ENCODE data around the gene TIGAR.

TIGAR gene, protein sequence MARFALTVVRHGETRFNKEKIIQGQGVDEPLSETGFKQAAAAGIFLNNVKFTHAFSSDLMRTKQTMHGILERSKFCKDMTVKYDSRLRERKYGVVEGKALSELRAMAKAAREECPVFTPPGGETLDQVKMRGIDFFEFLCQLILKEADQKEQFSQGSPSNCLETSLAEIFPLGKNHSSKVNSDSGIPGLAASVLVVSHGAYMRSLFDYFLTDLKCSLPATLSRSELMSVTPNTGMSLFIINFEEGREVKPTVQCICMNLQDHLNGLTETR

DNA sequence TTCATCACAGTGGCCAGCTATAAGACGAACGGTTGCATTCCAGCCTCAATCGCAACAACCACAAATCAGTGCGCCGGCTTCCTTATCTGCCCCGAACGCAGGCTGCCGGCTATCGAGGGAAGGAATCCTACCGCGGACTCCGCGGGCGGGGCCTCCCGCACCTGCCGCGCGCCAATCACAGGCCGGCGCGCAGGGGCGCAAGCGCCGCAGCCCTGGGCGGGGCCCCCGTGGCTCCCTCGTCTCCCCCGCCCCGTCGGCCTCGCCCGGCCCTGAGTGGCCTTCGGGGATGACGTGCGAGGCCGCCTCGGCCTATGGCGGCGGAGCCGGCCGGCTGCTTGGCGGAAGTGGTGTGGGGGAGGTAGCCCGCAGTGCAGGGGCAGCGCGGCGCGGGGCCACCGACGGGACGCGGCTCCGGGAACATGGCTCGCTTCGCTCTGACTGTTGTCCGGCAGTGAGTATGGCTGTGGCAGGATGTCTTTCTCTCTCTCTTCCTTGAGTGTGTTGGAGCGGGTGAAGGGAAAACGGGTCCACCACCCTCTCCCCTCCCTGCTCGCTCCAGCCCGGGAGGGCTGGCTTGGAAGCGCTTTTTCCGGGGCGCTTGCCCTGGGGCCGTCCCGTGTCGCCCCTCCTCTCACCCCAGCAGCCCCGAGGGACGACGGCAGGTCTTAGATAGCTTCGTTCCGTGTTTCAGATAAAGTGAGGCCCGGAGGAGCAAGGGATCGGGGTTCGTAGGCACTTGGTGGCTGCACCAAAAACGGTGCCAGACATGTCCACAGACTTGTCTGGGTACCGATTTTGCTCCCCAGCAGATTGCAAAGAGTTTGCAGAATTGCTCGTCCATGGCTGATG, at the start of gene TIGAR:
TIGAR (plus strand) TSS at position 361 of the 849 bp plus-strand sequence; CDS start at position 420, 59 bp downstream.
- H3K4me1 Mint-ChIP-seq: peaks cover 44% of the 10 kb centered on the region
- H3K27me3 Mint-ChIP-seq: no peaks in the 10 kb centered on the region
- peak within 1 kb of the TSS; percentile 97 for H3K4me3 Mint-ChIP-seq
- no peaks in the 10 kb centered on the region for H3K36me3 Mint-ChIP-seq
- H3K27ac Mint-ChIP-seq: peak within 1 kb of the TSS; percentile 92
- no peaks in the 10 kb centered on the region for H3K9me3 Mint-ChIP-seq

DNA sequence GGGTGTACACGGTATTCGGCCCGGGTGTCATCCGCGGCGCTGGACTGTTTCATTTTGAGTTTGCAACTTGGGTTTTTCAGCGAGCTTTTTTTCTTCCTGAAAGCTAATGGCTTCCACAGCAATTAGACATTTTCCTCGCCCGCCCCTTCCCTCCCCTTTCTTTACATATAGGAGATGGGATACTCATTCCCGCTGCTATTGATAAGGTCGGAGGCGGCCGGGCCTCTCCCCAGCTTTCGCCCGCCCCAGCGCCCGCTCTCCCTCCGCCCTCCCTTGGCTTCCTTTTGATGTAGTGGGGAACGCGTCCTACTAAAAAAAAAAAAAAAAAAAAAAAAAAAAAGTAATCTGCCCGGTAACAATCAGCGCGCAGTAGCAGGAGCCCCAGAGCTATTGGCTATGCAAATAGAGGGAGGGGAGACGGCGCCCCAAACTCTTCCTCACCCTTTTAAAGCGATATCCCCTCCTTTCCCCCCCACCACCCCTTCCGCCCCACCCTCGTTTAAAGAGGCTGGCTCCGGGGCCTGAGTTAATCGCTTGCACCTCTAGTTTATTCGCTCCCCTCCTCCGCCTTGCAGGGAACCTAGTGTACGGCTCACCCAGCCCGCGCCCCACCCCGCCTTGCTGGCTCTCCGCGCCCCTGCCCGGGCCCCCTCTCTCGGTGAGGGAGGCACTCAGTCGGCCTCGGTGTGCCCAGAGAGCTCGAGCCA, 49.1 kb upstream of the TIGAR start:
- Mint-ChIP-seq H3K36me3 (peaks cover 14% of the 10 kb centered on the region), H3K27ac (peak overlapping the region; percentile 99), H3K4me1 (peaks cover 19% of the 10 kb centered on the region), H3K9me3 (no peaks in the 10 kb centered on the region), H3K4me3 (peak overlapping the region; percentile 98), H3K27me3 (no peaks in the 10 kb centered on the region)

DNA sequence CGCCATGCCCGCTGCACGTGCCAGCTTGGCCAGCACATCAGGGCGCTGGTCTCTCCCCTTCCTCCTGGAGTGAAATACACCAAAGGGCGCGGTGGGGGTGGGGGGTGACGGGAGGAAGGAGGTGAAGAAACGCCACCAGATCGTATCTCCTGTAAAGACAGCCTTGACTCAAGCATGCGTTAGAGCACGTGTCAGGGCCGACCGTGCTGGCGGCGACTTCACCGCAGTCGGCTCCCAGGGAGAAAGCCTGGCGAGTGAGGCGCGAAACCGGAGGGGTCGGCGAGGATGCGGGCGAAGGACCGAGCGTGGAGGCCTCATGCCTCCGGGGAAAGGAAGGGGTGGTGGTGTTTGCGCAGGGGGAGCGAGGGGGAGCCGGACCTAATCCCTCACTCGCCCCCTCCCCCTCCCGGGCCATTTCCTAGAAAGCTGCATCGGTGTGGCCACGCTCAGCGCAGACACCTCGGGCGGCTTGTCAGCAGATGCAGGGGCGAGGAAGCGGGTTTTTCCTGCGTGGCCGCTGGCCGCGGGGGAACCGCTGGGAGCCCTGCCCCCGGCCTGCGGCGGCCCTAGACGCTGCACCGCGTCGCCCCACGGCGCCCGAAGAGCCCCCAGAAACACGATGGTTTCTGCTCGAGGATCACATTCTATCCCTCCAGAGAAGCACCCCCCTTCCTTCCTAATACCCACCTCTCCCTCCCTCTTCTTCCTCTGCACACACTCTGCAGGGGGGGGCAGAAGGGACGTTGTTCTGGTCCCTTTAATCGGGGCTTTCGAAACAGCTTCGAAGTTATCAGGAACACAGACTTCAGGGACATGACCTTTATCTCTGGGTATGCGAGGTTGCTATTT, 48.4 kb upstream of the TIGAR start:
- Mint-ChIP-seq H3K27me3 (no peaks in the 10 kb centered on the region), H3K4me3 (peak overlapping the region; percentile 98), H3K4me1 (peaks cover 20% of the 10 kb centered on the region), H3K27ac (peak overlapping the region; percentile 99), H3K9me3 (no peaks in the 10 kb centered on the region), H3K36me3 (peaks cover 18% of the 10 kb centered on the region)

- H3K4me3 Mint-ChIP-seq: peak overlapping the region; percentile 98
- peak overlapping the region; percentile 95 for H3K27ac Mint-ChIP-seq
- H3K36me3 Mint-ChIP-seq: peaks cover 24% of the 10 kb centered on the region
- no peaks in the 10 kb centered on the region for H3K9me3 Mint-ChIP-seq
- peaks cover 20% of the 10 kb centered on the region for H3K4me1 Mint-ChIP-seq
- H3K27me3 Mint-ChIP-seq: no peaks in the 10 kb centered on the region
Observed at GRCh38 chr12:4273273-4273651, 47.8 kb upstream of the TIGAR start.

DNA sequence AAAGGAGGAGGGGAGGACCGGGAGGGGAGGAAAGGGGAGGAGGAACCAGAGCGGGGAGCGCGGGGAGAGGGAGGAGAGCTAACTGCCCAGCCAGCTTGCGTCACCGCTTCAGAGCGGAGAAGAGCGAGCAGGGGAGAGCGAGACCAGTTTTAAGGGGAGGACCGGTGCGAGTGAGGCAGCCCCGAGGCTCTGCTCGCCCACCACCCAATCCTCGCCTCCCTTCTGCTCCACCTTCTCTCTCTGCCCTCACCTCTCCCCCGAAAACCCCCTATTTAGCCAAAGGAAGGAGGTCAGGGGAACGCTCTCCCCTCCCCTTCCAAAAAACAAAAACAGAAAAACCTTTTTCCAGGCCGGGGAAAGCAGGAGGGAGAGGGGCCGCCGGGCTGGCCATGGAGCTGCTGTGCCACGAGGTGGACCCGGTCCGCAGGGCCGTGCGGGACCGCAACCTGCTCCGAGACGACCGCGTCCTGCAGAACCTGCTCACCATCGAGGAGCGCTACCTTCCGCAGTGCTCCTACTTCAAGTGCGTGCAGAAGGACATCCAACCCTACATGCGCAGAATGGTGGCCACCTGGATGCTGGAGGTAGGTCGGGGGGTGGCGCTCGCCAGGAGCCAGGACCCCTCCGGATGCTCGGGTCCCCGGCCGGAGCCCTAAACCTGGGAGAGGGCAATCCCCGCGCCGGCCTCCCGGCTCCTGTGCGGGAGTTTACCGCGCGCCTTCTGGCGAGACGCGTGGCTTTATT, 47.2 kb upstream of the TIGAR start, which contains the start of gene CCND2:
CCND2 (plus strand) TSS at position 111 of the 744 bp plus-strand sequence; CDS start at position 390, 279 bp downstream.
- Mint-ChIP-seq H3K27ac (peak within 1 kb of the TSS; percentile 99), H3K4me1 (peaks cover 21% of the 10 kb centered on the region), H3K9me3 (no peaks in the 10 kb centered on the region), H3K36me3 (peaks cover 27% of the 10 kb centered on the region), H3K4me3 (peak within 1 kb of the TSS; percentile 98), H3K27me3 (no peaks in the 10 kb centered on the region)

DNA sequence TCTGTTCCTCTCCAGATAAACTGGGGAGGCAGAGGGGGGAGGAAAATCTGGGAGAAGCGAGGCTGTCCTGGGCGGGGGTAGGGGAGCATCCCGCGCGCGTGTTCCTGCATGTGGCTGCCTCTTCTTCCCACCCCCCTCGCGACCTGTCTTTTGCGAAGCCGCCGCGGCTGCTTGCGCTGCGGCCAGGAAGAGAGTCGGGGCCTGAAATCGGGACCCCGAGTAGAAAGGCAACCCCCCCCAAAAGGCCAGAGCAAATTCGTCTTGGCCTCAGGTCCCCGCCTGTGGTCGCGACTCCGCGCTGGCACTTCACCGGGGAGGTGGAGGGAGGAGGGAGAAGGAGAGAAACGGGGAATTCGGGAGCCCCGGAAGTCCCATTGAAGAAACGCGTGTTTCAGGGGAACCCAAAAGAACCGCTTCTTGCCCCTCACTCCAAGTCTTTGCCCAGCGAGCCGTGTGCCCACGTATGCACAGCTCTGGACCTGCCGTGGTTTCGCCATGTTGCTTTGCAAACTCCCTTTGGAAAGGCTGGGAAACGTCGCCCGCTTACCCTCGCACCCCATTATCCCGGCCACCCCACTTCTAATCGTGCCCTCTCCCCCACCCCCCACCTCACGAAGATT, 46.5 kb upstream of the TIGAR start:
- H3K4me1 Mint-ChIP-seq: peaks cover 27% of the 10 kb centered on the region
- no peaks in the 10 kb centered on the region for H3K27me3 Mint-ChIP-seq
- H3K9me3 Mint-ChIP-seq: no peaks in the 10 kb centered on the region
- peak overlapping the region; percentile 95 for H3K27ac Mint-ChIP-seq
- peaks cover 31% of the 10 kb centered on the region for H3K36me3 Mint-ChIP-seq
- H3K4me3 Mint-ChIP-seq: peak overlapping the region; percentile 98

- H3K4me1 Mint-ChIP-seq: peaks cover 32% of the 10 kb centered on the region
Observed at GRCh38 chr12:4275016-4275869, 45.8 kb upstream of the TIGAR start.

DNA sequence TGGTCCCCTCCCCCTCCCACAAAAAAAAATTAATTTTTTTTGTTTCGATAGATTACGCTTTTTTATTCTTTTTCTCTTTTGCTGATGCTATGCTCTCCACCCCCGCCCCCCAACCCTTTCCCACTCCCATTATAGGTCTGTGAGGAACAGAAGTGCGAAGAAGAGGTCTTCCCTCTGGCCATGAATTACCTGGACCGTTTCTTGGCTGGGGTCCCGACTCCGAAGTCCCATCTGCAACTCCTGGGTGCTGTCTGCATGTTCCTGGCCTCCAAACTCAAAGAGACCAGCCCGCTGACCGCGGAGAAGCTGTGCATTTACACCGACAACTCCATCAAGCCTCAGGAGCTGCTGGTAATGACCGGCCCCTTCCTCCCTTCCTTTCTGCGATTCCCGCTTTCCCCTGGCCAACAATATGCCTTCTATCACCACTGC, 45.1 kb upstream of the TIGAR start:
- H3K4me1 Mint-ChIP-seq: peaks cover 39% of the 10 kb centered on the region
- no peaks in the 10 kb centered on the region for H3K9me3 Mint-ChIP-seq
- peaks cover 36% of the 10 kb centered on the region for H3K36me3 Mint-ChIP-seq
- no peaks in the 10 kb centered on the region for H3K27me3 Mint-ChIP-seq
- H3K4me3 Mint-ChIP-seq: peak overlapping the region; percentile 98
- H3K27ac Mint-ChIP-seq: peak overlapping the region; percentile 95

More at GRCh38 chr12:4275016-4275869, 45.8 kb upstream of the TIGAR start:
- Mint-ChIP-seq H3K9me3 (no peaks in the 10 kb centered on the region), H3K27ac (peak overlapping the region; percentile 95), H3K36me3 (peaks cover 32% of the 10 kb centered on the region), H3K4me3 (peak overlapping the region; percentile 98), H3K27me3 (no peaks in the 10 kb centered on the region)

GRCh38 chr12:4276524-4277204, 44.3 kb upstream of the TIGAR start:
- H3K36me3 Mint-ChIP-seq: peaks cover 36% of the 10 kb centered on the region
- no peaks in the 10 kb centered on the region for H3K9me3 Mint-ChIP-seq

GRCh38 chr12:4277205-4277543, 43.8 kb upstream of the TIGAR start:
- peaks cover 51% of the 10 kb centered on the region for H3K4me1 Mint-ChIP-seq
- H3K4me3 Mint-ChIP-seq: peak overlapping the region; percentile 98
- no peaks in the 10 kb centered on the region for H3K27me3 Mint-ChIP-seq
- H3K27ac Mint-ChIP-seq: peak overlapping the region; percentile 94
- H3K36me3 Mint-ChIP-seq: peaks cover 36% of the 10 kb centered on the region
- no peaks in the 10 kb centered on the region for H3K9me3 Mint-ChIP-seq

More at GRCh38 chr12:4276524-4277204, 44.3 kb upstream of the TIGAR start:
- Mint-ChIP-seq H3K27ac (peak overlapping the region; percentile 94), H3K27me3 (no peaks in the 10 kb centered on the region), H3K4me3 (peak overlapping the region; percentile 98), H3K4me1 (peaks cover 46% of the 10 kb centered on the region)

GRCh38 chr12:4277857-4278256, 43.2 kb upstream of the TIGAR start:
- no peaks in the 10 kb centered on the region for H3K9me3 Mint-ChIP-seq
- peak overlapping the region; percentile 9 for H3K27ac Mint-ChIP-seq
- H3K4me3 Mint-ChIP-seq: peak overlapping the region; percentile 98
- peaks cover 57% of the 10 kb centered on the region for H3K4me1 Mint-ChIP-seq
- peaks cover 37% of the 10 kb centered on the region for H3K36me3 Mint-ChIP-seq
- H3K27me3 Mint-ChIP-seq: no peaks in the 10 kb centered on the region

DNA sequence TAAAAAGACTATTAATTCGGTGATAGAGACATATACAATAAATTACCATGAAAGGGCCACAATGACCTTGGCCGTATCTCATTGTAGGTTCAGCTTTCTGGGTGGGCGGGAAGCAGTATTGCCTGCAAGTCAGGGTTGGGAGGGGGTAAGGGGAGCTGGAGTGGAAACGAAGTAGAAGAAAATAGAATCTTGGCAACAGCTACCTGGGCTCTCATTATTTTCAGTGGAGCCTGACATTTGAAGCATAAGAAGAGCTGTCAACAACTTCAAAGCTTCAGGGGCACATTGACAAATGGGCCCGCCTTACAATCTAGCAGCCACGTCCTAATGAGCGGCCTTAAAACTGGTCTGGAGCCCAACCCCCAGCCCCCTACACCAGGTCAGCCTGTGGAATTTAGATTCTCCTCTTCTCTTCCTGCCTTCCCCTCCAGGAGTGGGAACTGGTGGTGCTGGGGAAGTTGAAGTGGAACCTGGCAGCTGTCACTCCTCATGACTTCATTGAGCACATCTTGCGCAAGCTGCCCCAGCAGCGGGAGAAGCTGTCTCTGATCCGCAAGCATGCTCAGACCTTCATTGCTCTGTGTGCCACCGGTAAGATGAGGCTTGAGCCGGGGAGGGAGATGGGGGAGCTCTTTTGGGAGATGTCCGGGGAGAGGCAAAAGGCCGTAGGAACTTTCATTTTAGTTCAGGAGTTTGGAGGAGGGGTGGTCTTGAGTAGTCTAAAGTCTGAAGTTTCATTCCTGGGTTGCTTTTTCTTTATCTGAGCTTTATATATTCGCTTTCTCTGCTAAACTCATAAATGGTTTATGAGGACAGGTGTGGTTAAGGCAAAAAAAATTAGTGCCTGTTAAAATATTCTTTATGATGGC, 42.5 kb upstream of the TIGAR start:
- Mint-ChIP-seq H3K36me3 (peaks cover 37% of the 10 kb centered on the region), H3K9me3 (no peaks in the 10 kb centered on the region), H3K4me3 (peak overlapping the region; percentile 98), H3K27ac (peak overlapping the region; percentile 68), H3K27me3 (no peaks in the 10 kb centered on the region), H3K4me1 (peaks cover 62% of the 10 kb centered on the region)

Data from activated naive CD4-positive, alpha-beta T cell treated with anti-CD3 and anti-CD28 coated beads, Interleukin-2, amount 50 U/mL, for 24 hours (primary cell).